C4-2B (cell line): ENCODE data around the gene QSOX2.

ENCODE experiments used
- H3K27ac ChIP-seq: fragments of 450-650 bp; 2 replicates; pipeline ENCODE4 v1.5.1; 2017
- ZFX ChIP-seq: fragments of 450-650 bp; IDR thresholded peaks from 2 replicates; pipeline ENCODE4 v1.6.1; 2017
- TF ChIP-seq, protein P1 (sequence below): fragments of 450-650 bp; conservative IDR thresholded peaks from 2 replicates; pipeline ENCODE4 v1.5.1; 2017; ENCODE audit warnings: mild to moderate bottlenecking

The QSOX2 gene

DNA sequence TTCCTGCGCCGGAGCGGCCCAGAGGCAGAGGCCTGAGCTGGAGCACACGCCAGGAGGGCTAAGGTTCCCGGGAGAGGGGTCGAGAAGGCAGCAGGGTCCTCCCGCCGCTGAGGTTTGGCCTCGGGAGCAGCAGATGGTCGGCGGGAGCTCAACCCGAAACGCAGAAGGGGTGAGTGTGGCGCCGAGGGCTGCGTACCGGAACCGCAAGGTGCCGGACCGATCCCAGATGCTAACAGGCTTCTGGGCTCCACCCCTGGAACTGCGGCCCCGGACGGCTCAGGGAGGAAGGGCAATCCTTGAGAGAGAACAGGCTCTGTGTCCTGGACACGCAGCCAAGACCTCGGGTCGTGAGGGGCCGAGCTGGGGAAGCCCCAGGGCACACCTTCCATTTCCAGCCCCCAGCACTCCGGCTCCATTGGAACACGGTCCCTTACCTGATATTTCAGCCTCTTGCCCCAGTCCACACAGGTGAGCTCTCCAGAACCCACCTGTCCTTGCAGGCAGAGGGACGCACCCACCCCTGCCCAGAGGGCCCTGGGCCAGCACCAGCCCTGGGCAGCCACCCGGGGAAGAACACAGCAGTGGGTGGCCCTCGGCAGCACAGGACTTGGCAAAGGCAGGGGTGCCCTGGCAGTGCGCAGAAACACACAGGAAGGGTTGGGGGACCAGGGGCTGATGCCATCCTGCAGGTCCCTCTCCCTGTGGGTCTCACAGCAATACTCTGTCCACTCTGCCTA is 42.0 kb downstream of the QSOX2 start:
- no peak overlapping the region for H3K27ac ChIP-seq

DNA sequence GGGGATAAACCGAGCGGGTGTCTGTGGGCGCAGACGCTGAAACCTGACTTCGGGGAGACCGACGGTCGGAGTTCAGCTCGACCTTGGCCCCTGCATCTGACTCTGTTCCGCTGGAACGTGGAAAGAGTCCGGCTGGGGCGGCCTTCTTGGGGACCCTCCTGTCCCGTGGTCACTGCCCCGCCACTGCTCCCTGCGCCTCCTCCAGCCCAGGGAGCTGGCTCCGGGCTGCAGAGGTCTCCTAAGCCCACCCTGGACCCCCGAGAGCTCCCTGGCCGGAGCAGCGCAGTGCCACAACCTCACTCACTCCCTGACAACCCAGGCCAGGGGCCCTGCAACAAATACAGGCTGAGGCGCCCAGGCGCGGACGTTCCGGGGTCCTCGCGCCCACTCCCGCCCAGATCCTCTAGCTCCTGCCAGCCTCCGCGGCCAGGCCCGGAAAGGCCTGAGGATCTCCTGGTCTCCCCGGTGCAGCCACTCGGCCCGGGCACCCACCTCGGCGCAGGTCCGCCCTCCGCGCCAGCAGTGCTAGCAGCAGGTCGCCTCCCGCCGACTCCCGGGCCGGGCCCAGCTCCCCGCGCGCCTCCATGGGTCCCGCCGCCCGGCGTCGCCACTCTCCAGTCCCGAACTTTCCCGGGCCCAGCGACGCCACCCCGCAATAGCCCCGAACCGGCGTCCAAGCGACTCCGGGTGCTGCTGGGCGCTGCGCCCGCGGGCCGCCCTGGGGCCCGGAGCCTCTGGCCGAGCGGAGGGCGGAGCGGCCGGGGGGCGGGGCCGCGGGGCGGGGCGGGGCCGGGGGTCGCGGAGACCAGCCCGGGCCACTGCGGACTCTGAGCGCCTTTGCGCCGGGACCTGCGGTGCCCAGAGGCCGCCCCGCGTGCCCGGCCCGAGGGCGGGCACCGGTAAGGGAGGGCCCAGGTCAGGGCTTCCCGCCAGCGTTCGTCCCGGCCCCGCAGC is 42.9 kb downstream of the QSOX2 start:
- no peak overlapping the region for H3K27ac ChIP-seq
- TF ChIP-seq, protein P1, sequence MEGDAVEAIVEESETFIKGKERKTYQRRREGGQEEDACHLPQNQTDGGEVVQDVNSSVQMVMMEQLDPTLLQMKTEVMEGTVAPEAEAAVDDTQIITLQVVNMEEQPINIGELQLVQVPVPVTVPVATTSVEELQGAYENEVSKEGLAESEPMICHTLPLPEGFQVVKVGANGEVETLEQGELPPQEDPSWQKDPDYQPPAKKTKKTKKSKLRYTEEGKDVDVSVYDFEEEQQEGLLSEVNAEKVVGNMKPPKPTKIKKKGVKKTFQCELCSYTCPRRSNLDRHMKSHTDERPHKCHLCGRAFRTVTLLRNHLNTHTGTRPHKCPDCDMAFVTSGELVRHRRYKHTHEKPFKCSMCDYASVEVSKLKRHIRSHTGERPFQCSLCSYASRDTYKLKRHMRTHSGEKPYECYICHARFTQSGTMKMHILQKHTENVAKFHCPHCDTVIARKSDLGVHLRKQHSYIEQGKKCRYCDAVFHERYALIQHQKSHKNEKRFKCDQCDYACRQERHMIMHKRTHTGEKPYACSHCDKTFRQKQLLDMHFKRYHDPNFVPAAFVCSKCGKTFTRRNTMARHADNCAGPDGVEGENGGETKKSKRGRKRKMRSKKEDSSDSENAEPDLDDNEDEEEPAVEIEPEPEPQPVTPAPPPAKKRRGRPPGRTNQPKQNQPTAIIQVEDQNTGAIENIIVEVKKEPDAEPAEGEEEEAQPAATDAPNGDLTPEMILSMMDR, result no peak
- TF ChIP-seq ZFX, result no peak

More for the DNA sequence above, 42.0 kb downstream of the QSOX2 start:
- TF ChIP-seq, protein P1, result no peak
- no peak for TF ChIP-seq ZFX

DNA sequence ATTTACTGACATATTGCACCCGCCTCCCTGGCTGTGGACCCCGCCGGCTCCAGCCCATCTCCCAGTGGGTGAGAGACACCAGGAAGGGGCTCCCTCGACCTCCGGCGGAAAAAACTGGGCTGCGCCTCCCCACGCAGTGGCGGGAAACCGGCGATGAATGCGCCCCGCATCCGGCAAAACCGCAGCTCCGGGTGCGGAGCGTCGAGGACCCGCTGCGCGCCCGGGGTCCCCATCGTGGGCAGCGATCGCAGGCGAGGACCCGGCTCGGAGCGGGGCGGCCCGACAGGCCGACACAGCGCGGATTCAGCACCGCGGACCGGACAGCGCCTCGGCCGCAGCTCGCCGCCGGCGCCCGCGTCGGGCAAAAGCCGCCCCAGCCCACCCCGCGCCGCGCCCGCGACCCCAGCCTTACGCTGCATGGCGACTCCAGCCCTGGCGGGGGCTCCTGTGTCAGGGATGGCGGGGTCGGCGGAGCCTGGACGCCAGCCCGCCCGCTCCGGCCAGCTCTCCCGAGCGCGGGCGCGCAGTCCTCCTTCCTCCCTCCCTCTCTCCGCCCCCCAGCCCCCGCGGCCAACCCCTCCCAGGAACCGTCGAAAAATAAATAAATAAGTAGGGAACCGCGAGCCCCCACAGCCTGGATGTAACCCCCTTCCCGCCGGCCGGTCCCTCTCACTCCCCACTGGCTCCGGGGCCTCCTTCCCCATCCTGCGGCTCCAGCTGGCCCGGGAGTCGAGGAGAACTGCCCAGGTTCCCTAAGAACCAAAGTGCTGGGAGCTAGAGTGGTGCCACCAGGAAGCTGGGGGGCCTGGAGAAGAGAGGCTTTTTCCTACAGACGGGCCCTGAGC is 43.8 kb downstream of the QSOX2 start:
- no peak for TF ChIP-seq ZFX
- TF ChIP-seq, protein P1, result no peak
- no peak overlapping the region for H3K27ac ChIP-seq

DNA sequence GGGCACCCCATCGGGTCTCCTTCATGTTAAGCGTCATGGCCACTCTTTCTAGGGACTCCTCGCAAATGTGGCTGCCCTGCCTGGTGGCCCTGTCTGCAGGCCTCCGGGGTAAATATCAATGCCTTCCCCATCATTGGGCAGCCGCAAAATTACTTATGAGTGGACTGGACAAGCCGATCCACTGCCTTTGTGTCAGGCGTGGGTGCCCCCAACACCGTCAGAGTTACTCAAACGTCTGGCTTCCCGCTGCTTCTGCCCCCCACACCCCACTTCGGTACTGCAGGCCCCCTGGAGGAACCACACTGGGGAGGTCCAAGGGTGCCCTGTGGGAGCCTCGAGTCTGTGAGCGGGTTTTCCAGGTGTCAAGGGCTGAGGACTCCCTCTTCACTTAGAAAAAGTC is 44.4 kb downstream of the QSOX2 start:
- no peak for TF ChIP-seq ZFX
- TF ChIP-seq, protein P1, result no peak
- no peak overlapping the region for H3K27ac ChIP-seq

DNA sequence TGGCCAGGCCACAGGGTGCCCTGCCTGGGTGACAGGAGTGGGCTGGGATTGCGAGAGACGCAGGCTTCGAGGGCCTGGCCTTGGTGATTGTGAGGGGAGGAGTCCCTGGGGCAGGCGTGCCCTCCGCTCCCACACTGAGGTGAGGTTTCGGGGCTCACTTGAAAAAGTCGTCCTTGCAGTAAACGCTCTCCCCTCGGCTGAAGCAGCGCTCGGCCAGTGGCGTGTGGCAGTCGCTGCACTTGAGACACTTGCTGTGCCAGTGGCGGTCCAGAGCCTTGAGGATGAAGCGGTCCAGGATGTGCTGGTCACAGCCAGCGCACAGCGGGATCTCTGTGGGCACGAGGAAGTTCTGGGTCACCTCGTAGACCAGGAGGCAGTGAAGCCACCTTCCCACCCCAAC is 45.2 kb downstream of the QSOX2 start:
- TF ChIP-seq ZFX, result no peak
- TF ChIP-seq, protein P1, result no peak
- no peak overlapping the region for H3K27ac ChIP-seq

DNA sequence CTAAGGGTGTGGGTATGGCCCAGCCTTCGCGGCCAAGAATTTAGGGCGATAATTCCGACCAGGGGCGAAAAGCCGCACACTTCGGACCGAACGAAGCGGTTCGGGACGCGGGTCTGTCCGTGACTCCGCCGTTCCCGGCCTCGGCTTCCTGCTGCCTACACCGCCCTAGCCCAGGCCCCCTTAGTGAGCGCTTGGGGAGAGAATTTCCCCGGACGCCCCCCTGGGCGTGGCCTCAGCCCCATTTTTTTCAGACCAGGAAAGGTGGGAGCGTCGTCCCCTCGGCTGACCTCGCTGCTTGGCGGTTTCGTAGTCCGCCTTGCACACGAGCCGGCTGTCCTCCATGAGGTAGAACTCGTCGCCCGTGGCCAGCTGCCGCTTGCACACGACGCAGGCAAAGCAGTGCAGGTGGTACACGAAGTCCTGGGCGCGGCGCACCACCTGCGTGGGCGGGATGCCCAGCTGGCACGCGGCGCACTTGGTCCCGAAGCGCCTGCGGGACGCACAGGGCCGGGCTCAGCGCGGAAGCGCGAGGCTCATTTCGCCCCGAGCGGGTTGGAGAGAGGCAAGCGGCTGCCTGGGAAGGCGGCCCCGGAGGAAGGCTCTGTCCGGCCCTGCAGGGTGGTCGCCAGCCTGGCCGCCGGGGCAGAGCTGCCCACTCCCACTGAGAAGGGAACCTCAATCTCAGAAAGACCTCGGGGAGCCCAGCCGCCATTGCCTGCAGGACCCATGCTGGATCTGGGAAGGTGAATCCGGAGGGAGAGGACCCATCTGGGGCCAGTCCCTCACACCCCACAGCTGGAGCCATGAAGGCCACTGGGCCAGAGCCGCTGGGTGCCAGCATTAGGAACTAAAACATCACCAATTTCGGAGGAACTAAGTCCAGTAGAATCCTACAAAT is 46.0 kb downstream of the QSOX2 start:
- no peak overlapping the region for H3K27ac ChIP-seq
- TF ChIP-seq ZFX, result no peak
- TF ChIP-seq, protein P1, result no peak
